Breast epithelium (tissue), 3 donors: ENCODE results near the gene FKBP8.

Experiments
- POLR2AphosphoS5 ChIP-seq, 3 donors: sonication (generic); formaldehyde crosslinking; IDR thresholded peaks; one replicate each; pipeline ENCODE4 v1.6.1; 2017; ENCODE audit warnings: antibody characterized with exemption in 3 of 3
- TF ChIP-seq, protein P1 (sequence below), 3 donors: fragments of 450-650 bp; IDR thresholded peaks; one replicate each; pipeline ENCODE4 v1.5.1; 2016 to 2017; ENCODE audit warnings: antibody characterized with exemption in 3 of 3, mild to moderate bottlenecking in 3 of 3, moderate library complexity in 3 of 3

DNA sequence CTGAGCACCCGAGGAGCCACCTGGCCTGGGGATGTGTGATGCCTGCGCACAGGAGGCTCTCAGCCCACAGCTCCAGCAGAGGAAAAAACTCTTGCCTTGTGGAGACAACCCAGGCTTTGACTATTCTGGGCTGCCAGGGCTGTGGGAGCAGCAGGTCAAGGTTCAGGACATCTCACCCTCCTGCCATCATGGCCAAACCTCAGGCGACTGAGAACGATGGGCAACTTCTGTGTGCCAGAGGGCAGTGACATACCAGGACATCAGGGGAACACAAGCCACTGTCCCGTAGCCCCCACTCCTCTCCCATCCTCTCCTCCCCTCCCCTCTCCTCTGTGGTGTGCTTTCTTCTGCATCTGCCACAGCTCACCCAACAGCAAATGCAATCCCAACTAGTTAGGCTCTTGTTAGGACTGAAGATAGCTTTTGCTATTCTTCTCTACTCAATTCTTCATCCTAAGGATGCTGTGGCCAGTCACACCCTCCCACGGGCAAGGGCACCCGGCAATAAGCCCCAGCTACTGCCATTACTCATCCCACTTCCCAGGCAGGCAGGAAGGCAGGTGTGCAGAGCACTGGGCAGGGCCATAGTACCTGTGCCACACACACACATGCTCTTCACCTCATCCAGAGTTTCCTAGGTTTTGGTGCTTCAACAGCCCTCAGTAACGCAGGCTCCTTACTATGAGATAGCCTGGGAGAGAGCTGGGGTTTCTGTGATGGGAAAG is 38.3 kb downstream of the FKBP8 start:
- TF ChIP-seq, protein P1, sequence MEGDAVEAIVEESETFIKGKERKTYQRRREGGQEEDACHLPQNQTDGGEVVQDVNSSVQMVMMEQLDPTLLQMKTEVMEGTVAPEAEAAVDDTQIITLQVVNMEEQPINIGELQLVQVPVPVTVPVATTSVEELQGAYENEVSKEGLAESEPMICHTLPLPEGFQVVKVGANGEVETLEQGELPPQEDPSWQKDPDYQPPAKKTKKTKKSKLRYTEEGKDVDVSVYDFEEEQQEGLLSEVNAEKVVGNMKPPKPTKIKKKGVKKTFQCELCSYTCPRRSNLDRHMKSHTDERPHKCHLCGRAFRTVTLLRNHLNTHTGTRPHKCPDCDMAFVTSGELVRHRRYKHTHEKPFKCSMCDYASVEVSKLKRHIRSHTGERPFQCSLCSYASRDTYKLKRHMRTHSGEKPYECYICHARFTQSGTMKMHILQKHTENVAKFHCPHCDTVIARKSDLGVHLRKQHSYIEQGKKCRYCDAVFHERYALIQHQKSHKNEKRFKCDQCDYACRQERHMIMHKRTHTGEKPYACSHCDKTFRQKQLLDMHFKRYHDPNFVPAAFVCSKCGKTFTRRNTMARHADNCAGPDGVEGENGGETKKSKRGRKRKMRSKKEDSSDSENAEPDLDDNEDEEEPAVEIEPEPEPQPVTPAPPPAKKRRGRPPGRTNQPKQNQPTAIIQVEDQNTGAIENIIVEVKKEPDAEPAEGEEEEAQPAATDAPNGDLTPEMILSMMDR (IDR thresholded peaks at IDR 0.05): no peak
- TF ChIP-seq POLR2AphosphoS5 (IDR thresholded peaks at IDR 0.05): no peak
